NCI-H146 treated with DMSO at 0.1 percent for 48 hours (cell line): ENCODE measurements around the gene FTSJ3.

Experiments
- DNase-seq: peaks from one replicate; lab custom pipeline; 2025; ENCODE audit not compliant: unreplicated experiment; lab: John Stamatoyannopoulos, UW

FTSJ3 gene

GRCh38 chr17:63830904-63831491, 3.5 kb upstream of the FTSJ3 start:
- DNase-seq: no peak

GRCh38 chr17:63830278-63830677, 2.8 kb upstream of the FTSJ3 start:
- no peak for DNase-seq

GRCh38 chr17:63828936-63829335, 1.5 kb upstream of the FTSJ3 start:
- no peak for DNase-seq

GRCh38 chr17:63827801-63828221, 348 bp upstream of the FTSJ3 start:
- DNase-seq: no peak

GRCh38 chr17:63826468-63827001, 928 bp downstream of the FTSJ3 start:
- DNase-seq: peak; percentile 3

- no peak for DNase-seq
These were observed 3.1 kb downstream of the FTSJ3 start for GRCh38 chr17:63824362-63824761.

GRCh38 chr17:63823659-63824331, 3.7 kb downstream of the FTSJ3 start:
- DNase-seq: no peak

- no peak for DNase-seq
These were observed 4.9 kb downstream of the FTSJ3 start for GRCh38 chr17:63822537-63822936.

- DNase-seq: no peak
These were observed 5.7 kb downstream of the FTSJ3 start for GRCh38 chr17:63821804-63822203.

GRCh38 chr17:63820963-63821561, 6.4 kb downstream of the FTSJ3 start:
- DNase-seq: no peak

- no peak for DNase-seq
These were observed 7.6 kb downstream of the FTSJ3 start for GRCh38 chr17:63819585-63820537.

GRCh38 chr17:63819131-63819530, 8.3 kb downstream of the FTSJ3 start:
- DNase-seq: no peak

GRCh38 chr17:63817736-63818385, 9.6 kb downstream of the FTSJ3 start:
- DNase-seq: no peak

- DNase-seq: no peak
These were observed 10.8 kb downstream of the FTSJ3 start for GRCh38 chr17:63816669-63817068.

- no peak for DNase-seq
These were observed 11.3 kb downstream of the FTSJ3 start for GRCh38 chr17:63816123-63816522.

GRCh38 chr17:63809970-63810369, 17.5 kb downstream of the FTSJ3 start:
- no peak for DNase-seq

- DNase-seq: no peak
These were observed 21.9 kb downstream of the FTSJ3 start for GRCh38 chr17:63805591-63805990.

GRCh38 chr17:63804328-63804727, 23.1 kb downstream of the FTSJ3 start:
- DNase-seq: no peak

- no peak for DNase-seq
These were observed 26.7 kb downstream of the FTSJ3 start for GRCh38 chr17:63800783-63801182.

- DNase-seq: no peak
These were observed 28.8 kb downstream of the FTSJ3 start for GRCh38 chr17:63798572-63799106.
